Purkinje cell (primary cell): Measurements from ENCODE around the gene FCN3. TPM values are rescaled to one million over a fixed set of nuclear protein-coding genes. Genes with fewer than 3 reads are reported as not detected.

ENCODE experiments used
- polyA plus RNA-seq: library from polyadenylated mRNA; unstranded; fragments of >200 nt; fragmentation: Nextera tagmentation; gene quantifications from 2 replicates; pipeline ENCODE4 v1.2.1, GENCODE V29; 2014

FCN3 gene
- polyA plus RNA-seq = not detected in 2 replicates

GRCh38 chr1:27374362-27375086 is at the start of gene FCN3:
Gene FCN3 (minus strand): TSS chr1:27374824. CDS start chr1:27374818, 6 bp downstream.

GRCh38 chr1:27392096-27392777 is 17.6 kb upstream of the FCN3 start, which contains the start of gene GPR3:
Gene GPR3 (plus strand): TSS chr1:27392622. CDS start chr1:27393799, 1,177 bp downstream.

GRCh38 chr1:27383039-27383605 is 8.5 kb upstream of the FCN3 start, which contains the start of gene CD164L2:
Gene CD164L2 (minus strand): TSS chr1:27383333. CDS start chr1:27383239, 94 bp downstream.

GRCh38 chr1:27366411-27367159 is 8.0 kb downstream of the FCN3 start, which contains the start of gene MAP3K6:
Gene MAP3K6 (minus strand): TSS chr1:27366961. CDS start chr1:27366597, 364 bp downstream.

GRCh38 chr1:27341525-27342252 is 32.9 kb downstream of the FCN3 start, which contains the start of gene SYTL1:
Gene SYTL1 (plus strand): TSS chr1:27342022. CDS start chr1:27345335, 3,313 bp downstream.

GRCh38 chr1:27321813-27322568 is 52.6 kb downstream of the FCN3 start, which contains the start of gene TMEM222:
Gene TMEM222 (plus strand): TSS chr1:27322163. CDS start chr1:27322198, 35 bp downstream.

Other genes with a start within 250 kb of the FCN3 start
- gene SLC9A1, start 219.7 kb downstream of the FCN3 start, polyA plus RNA-seq = 10.8 and 12.2 TPM in 2 replicates
- gene WDTC1, start 140.2 kb downstream of the FCN3 start, polyA plus RNA-seq = 0.42 and 0.67 TPM in 2 replicates
- gene TMEM222, start 52.7 kb downstream of the FCN3 start, polyA plus RNA-seq = 6.8 and 16.0 TPM in 2 replicates
- gene SYTL1, start 32.8 kb downstream of the FCN3 start, polyA plus RNA-seq = not detected in 2 replicates
- 2.5 TPM in 1 of 2 replicates, not detected in the other for gene MAP3K6, start 7.9 kb downstream of the FCN3 start, polyA plus RNA-seq
- not detected in 2 replicates for gene CD164L2, start 8.5 kb upstream of the FCN3 start, polyA plus RNA-seq
- 0.14 and 0.19 TPM in 2 replicates for gene GPR3, start 17.8 kb upstream of the FCN3 start, polyA plus RNA-seq
- 3.1 and 3.3 TPM in 2 replicates for gene WASF2, start 115.3 kb upstream of the FCN3 start, polyA plus RNA-seq
- gene AHDC1, start 229.3 kb upstream of the FCN3 start, polyA plus RNA-seq = 0.69 and 0.91 TPM in 2 replicates